Liver (tissue), 9 donors: Measurements from ENCODE around the gene ERICH2. TPM values are rescaled to one million over a fixed set of nuclear protein-coding genes. Genes with fewer than 3 reads are reported as not detected.

ENCODE experiments used
- DNase-seq: peaks from one replicate; pipeline ENCODE4 v3.0.0-alpha.2; 2017; ENCODE audit warnings: low spot score
- H3K27ac ChIP-seq, 2 donors: one replicate each; pipeline ENCODE4 v1.7.0; 2013; ENCODE audit warnings: inconsistent platforms in 2 of 2, low read length in 2 of 2, control low read depth in 1 of 2, low read depth in 1 of 2, mild to moderate bottlenecking in 1 of 2
- H3K27me3 ChIP-seq, 4 donors: one replicate each; pipeline versions ENCODE4 v1.6.1 to v1.7.0; 2013; ENCODE audit warnings: low read length in 3 of 4, inconsistent platforms in 1 of 4, mild to moderate bottlenecking in 1 of 4, moderate library complexity in 1 of 4; ENCODE audit not compliant: control insufficient read depth in 4 of 4, insufficient read depth in 4 of 4
- H3K36me3 ChIP-seq, 4 donors: one replicate each; pipeline versions ENCODE4 v1.6.1 to v1.7.0; 2013; ENCODE audit warnings: low read length in 3 of 4, mild to moderate bottlenecking in 3 of 4, low read depth in 1 of 4, moderate library complexity in 1 of 4; ENCODE audit not compliant: control insufficient read depth in 4 of 4, insufficient read depth in 3 of 4
- H3K4me1 ChIP-seq, 4 donors: one replicate each; pipeline versions ENCODE4 v1.6.1 to v1.7.0; 2013; ENCODE audit warnings: low read length in 3 of 4, mild to moderate bottlenecking in 3 of 4, moderate library complexity in 1 of 4; ENCODE audit not compliant: control insufficient read depth in 4 of 4, insufficient read depth in 4 of 4
- H3K4me3 ChIP-seq, 3 donors: one replicate each; pipeline versions ENCODE4 v1.6.1 to v1.7.0; 2013; ENCODE audit warnings: low read length in 3 of 3, control low read depth in 1 of 3, low read depth in 1 of 3, mild to moderate bottlenecking in 1 of 3
- H3K9ac ChIP-seq, 2 donors: one replicate each; pipeline ENCODE4 v1.7.0; 2013; ENCODE audit warnings: low read length in 2 of 2, mild to moderate bottlenecking in 2 of 2, moderate library complexity in 2 of 2, control low read depth in 1 of 2, low read depth in 1 of 2
- H3K9me3 ChIP-seq, 4 donors: one replicate each; pipeline versions ENCODE4 v1.6.1 to v1.7.0; 2013; ENCODE audit warnings: low read length in 3 of 4; ENCODE audit not compliant: control insufficient read depth in 4 of 4
- CTCF ChIP-seq: fragments of 150-350 bp; IDR thresholded peaks from 2 replicates; pipeline ENCODE4 v1.5.1; 2017; ENCODE audit warnings: improper control_type of control experiment, low read depth, low read length; ENCODE audit not compliant: missing input control
- EGR1 ChIP-seq, 2 donors: IDR thresholded peaks; 2 replicates each; pipeline ENCODE4 v1.6.1; 2016 to 2018; ENCODE audit warnings: antibody characterized with exemption in 2 of 2, low read depth in 2 of 2
- FOXA1 ChIP-seq: IDR thresholded peaks from 2 replicates; pipeline ENCODE4 v1.6.1; 2016; ENCODE audit warnings: antibody characterized with exemption
- FOXA2 ChIP-seq: IDR thresholded peaks from 2 replicates; pipeline ENCODE4 v1.6.1; 2016; ENCODE audit warnings: antibody characterized with exemption
- GABPA ChIP-seq, 2 donors: IDR thresholded peaks in 1 of 2; conservative IDR thresholded peaks in 1 of 2; 2 replicates each; pipeline ENCODE4 v1.6.1; 2016; ENCODE audit warnings: antibody characterized with exemption in 2 of 2, mild to moderate bottlenecking in 1 of 2, moderate library complexity in 1 of 2
- HNF4G ChIP-seq: IDR thresholded peaks from 2 replicates; pipeline ENCODE4 v1.6.1; 2016; ENCODE audit warnings: antibody characterized with exemption
- NR2F2 ChIP-seq: IDR thresholded peaks from 2 replicates; pipeline ENCODE4 v1.6.1; 2016; ENCODE audit warnings: antibody characterized with exemption
- RAD21 ChIP-seq, 2 donors: IDR thresholded peaks; 2 replicates each; pipeline ENCODE4 v1.6.1; 2016; ENCODE audit warnings: antibody characterized with exemption in 2 of 2, mild to moderate bottlenecking in 2 of 2
- RXRA ChIP-seq, 2 donors: IDR thresholded peaks; 2 replicates each; pipeline ENCODE4 v1.6.1; 2017 to 2018; ENCODE audit warnings: antibody characterized with exemption in 2 of 2, mild to moderate bottlenecking in 1 of 2
- TAF1 ChIP-seq: conservative IDR thresholded peaks from 2 replicates; pipeline ENCODE4 v1.6.1; 2016; ENCODE audit warnings: antibody characterized with exemption, mild to moderate bottlenecking
- WGBS: extraction: QIAGEN DNeasy Blood & Tissue Kit; methylation state at CpG from one replicate; pipeline ENCODE4 v1.1.7; 2013; 5-methylcytosine and 5-hydroxymethylcytosine counted together
- polyA plus RNA-seq, 2 donors: library from polyadenylated mRNA; stranded (reverse) in 1 of 2; unstranded in 1 of 2; fragments of 200-250 nt in 1 of 2; fragments of >200 nt in 1 of 2; fragmentation: Nextera tagmentation in 1 of 2; extraction: Ambion mirVana in 1 of 2; gene quantifications; one replicate each; pipeline versions ENCODE4 v1.2.1 to v1.2.3, GENCODE V29; 2013 to 2015
- total RNA-seq, 2 donors: library from RNA; depleted of rRNA; stranded (reverse); fragments of >200 nt; gene quantifications; one replicate each; pipeline ENCODE4 v1.2.3, GENCODE V29; 2014
- TF ChIP-seq, protein P1 (sequence below): IDR thresholded peaks from 2 replicates; pipeline ENCODE4 v1.6.1; 2016; ENCODE audit warnings: antibody characterized with exemption
- TF ChIP-seq, protein P2 (sequence below): IDR thresholded peaks from 2 replicates; pipeline ENCODE4 v1.6.1; 2016; ENCODE audit warnings: antibody characterized with exemption, mild to moderate bottlenecking
- TF ChIP-seq, protein P3 (sequence below): IDR thresholded peaks from 2 replicates; pipeline ENCODE4 v1.6.1; 2016; ENCODE audit warnings: antibody characterized with exemption
- TF ChIP-seq, protein P4 (sequence below): IDR thresholded peaks from 2 replicates; pipeline ENCODE4 v1.6.1; 2016; ENCODE audit warnings: antibody characterized with exemption
- donor health status: healthy.
- donor health status: healthy.
- donor health status: healthy.
- donor health status: healthy.
- donor health status: healthy.

Gene ERICH2
- total and polyA plus RNA-seq, 4 donors: 0.39 to 3.0 (median 0.42) TPM; not detected in 1

GRCh38 chr2:170846314-170846713 is 76.1 kb downstream of the ERICH2 start:
- no peaks in the 10 kb centered on the region for H3K4me1 ChIP-seq
- TF ChIP-seq, protein P1, sequence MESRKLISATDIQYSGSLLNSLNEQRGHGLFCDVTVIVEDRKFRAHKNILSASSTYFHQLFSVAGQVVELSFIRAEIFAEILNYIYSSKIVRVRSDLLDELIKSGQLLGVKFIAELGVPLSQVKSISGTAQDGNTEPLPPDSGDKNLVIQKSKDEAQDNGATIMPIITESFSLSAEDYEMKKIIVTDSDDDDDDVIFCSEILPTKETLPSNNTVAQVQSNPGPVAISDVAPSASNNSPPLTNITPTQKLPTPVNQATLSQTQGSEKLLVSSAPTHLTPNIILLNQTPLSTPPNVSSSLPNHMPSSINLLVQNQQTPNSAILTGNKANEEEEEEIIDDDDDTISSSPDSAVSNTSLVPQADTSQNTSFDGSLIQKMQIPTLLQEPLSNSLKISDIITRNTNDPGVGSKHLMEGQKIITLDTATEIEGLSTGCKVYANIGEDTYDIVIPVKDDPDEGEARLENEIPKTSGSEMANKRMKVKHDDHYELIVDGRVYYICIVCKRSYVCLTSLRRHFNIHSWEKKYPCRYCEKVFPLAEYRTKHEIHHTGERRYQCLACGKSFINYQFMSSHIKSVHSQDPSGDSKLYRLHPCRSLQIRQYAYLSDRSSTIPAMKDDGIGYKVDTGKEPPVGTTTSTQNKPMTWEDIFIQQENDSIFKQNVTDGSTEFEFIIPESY: no peak
- TF ChIP-seq NR2F2: no peak
- TF ChIP-seq GABPA (IDR thresholded peaks at IDR 0.05 in 1 of 2, conservative IDR thresholded peaks at IDR 0.05 in 1 of 2): no peak
- TF ChIP-seq HNF4G: no peak
- TF ChIP-seq, protein P2, sequence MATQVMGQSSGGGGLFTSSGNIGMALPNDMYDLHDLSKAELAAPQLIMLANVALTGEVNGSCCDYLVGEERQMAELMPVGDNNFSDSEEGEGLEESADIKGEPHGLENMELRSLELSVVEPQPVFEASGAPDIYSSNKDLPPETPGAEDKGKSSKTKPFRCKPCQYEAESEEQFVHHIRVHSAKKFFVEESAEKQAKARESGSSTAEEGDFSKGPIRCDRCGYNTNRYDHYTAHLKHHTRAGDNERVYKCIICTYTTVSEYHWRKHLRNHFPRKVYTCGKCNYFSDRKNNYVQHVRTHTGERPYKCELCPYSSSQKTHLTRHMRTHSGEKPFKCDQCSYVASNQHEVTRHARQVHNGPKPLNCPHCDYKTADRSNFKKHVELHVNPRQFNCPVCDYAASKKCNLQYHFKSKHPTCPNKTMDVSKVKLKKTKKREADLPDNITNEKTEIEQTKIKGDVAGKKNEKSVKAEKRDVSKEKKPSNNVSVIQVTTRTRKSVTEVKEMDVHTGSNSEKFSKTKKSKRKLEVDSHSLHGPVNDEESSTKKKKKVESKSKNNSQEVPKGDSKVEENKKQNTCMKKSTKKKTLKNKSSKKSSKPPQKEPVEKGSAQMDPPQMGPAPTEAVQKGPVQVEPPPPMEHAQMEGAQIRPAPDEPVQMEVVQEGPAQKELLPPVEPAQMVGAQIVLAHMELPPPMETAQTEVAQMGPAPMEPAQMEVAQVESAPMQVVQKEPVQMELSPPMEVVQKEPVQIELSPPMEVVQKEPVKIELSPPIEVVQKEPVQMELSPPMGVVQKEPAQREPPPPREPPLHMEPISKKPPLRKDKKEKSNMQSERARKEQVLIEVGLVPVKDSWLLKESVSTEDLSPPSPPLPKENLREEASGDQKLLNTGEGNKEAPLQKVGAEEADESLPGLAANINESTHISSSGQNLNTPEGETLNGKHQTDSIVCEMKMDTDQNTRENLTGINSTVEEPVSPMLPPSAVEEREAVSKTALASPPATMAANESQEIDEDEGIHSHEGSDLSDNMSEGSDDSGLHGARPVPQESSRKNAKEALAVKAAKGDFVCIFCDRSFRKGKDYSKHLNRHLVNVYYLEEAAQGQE: no peak
- TF ChIP-seq TAF1: no peak
- TF ChIP-seq, protein P3, sequence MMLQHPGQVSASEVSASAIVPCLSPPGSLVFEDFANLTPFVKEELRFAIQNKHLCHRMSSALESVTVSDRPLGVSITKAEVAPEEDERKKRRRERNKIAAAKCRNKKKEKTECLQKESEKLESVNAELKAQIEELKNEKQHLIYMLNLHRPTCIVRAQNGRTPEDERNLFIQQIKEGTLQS: no peak
- no peak overlapping the region for H3K9ac ChIP-seq

DNA sequence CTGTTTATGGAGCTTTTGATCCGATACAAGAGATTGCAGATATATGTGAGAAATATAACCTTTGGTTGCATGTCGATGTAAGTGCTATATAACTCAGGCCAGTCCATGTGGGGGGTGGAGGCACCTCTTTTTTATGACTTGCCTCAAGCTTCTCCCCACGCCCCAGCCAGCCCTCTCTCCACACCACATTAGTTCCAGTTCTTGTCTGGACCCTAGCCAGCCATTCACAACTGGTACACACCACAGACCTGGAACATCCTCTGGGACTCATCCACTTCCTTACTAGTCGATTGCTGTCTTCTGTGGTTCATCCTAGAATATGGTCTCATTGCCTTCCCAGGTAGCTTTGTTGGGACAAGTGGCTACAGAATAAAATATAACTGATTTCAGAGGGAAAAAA is 77.5 kb downstream of the ERICH2 start:
- Histone ChIP-seq H3K27ac (no peak overlapping the region), H3K36me3 (no peaks in the 10 kb centered on the region), H3K9me3 (no peaks in the 10 kb centered on the region), H3K4me3 (no peak overlapping the region), H3K9ac (no peak overlapping the region), H3K4me1 (no peaks in the 10 kb centered on the region), H3K27me3 (no peaks in the 10 kb centered on the region)
- 79% methylated on average over 4 of the region's 4 CpGs for WGBS
- TF ChIP-seq CTCF (no peak), FOXA2 (no peak), EGR1 (IDR thresholded peaks at IDR 0.05; ENCODE audit: low read depth in 2 of 2) (no peak), RXRA (IDR thresholded peaks at IDR 0.05) (no peak), RAD21 (IDR thresholded peaks at IDR 0.05) (no peak), FOXA1 (no peak)
- TF ChIP-seq, protein P1: no peak
- TF ChIP-seq, protein P4, sequence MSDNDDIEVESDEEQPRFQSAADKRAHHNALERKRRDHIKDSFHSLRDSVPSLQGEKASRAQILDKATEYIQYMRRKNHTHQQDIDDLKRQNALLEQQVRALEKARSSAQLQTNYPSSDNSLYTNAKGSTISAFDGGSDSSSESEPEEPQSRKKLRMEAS: no peak
- no peak for DNase-seq

More at GRCh38 chr2:170846314-170846713, 76.1 kb downstream of the ERICH2 start:
- H3K27me3 ChIP-seq: no peaks in the 10 kb centered on the region
- H3K27ac ChIP-seq: no peak overlapping the region
- DNase-seq: no peak
- no peaks in the 10 kb centered on the region for H3K36me3 ChIP-seq
- H3K9me3 ChIP-seq: no peaks in the 10 kb centered on the region
- H3K4me3 ChIP-seq: no peak overlapping the region
